GM19463 (cell line): ENCODE results near the gene TRMT44.
"Not testable (repeated sequence)": the region's sequence is repeated elsewhere in the genome, so short reads cannot be mapped to it uniquely, and the experiment has no call there.

Source experiments
- ATAC-seq: cut with Tn5 transposase; IDR thresholded peaks from one replicate; pipeline ENCODE4 v1.9.1; 2021; ENCODE audit warnings: mild to moderate bottlenecking, moderate library complexity; ENCODE audit not compliant: unreplicated experiment

The TRMT44 gene

GRCh38 chr4:8467016-8467415, 26.4 kb downstream of the TRMT44 start:
- no peak for ATAC-seq

GRCh38 chr4:8468746-8469535, 28.4 kb downstream of the TRMT44 start:
- peak; percentile 79 for ATAC-seq

GRCh38 chr4:8469550-8469949, 29.0 kb downstream of the TRMT44 start:
- no peak for ATAC-seq

- ATAC-seq: no peak
Measured at GRCh38 chr4:8470451-8471024, 30.0 kb downstream of the TRMT44 start.

GRCh38 chr4:8471211-8471875, 30.8 kb downstream of the TRMT44 start:
- no peak for ATAC-seq

GRCh38 chr4:8472158-8472688, 31.6 kb downstream of the TRMT44 start:
- no peak for ATAC-seq

GRCh38 chr4:8472689-8473197, 32.2 kb downstream of the TRMT44 start:
- no peak for ATAC-seq

GRCh38 chr4:8473198-8473919, 32.8 kb downstream of the TRMT44 start:
- ATAC-seq: no peak

- no peak for ATAC-seq
Measured at GRCh38 chr4:8473920-8474590, 33.5 kb downstream of the TRMT44 start.

- no peak for ATAC-seq
Measured at GRCh38 chr4:8474856-8475255, 34.3 kb downstream of the TRMT44 start.

GRCh38 chr4:8475751-8476575, 35.4 kb downstream of the TRMT44 start:
- ATAC-seq: no peak

- no peak for ATAC-seq
Measured at GRCh38 chr4:8477095-8477635, 36.6 kb downstream of the TRMT44 start.

GRCh38 chr4:8477676-8478075, 37.1 kb downstream of the TRMT44 start:
- no peak for ATAC-seq

GRCh38 chr4:8478371-8478770, 37.8 kb downstream of the TRMT44 start:
- ATAC-seq: no peak

GRCh38 chr4:8478801-8479744, 38.5 kb downstream of the TRMT44 start:
- no peak for ATAC-seq

GRCh38 chr4:8480221-8480620, 39.6 kb downstream of the TRMT44 start:
- ATAC-seq: no peak

GRCh38 chr4:8486643-8487042, 46.1 kb downstream of the TRMT44 start:
- not testable (repeated sequence) for ATAC-seq

- ATAC-seq: no peak
Measured at GRCh38 chr4:8488791-8489369, 48.3 kb downstream of the TRMT44 start.
